Head of caudate nucleus (tissue), 42 donors: ENCODE measurements around the gene GLE1.

Source experiments
- DNase-seq, 42 donors: peaks; one replicate each; pipeline versions ENCODE4 v3.0.0 to v3.0.0-alpha.2; 2020 to 2021; ENCODE audit warnings: mixed read lengths in 7 of 42
- intact Hi-C: fragments of 100-400 bp; cut with DNase I; formaldehyde crosslinking; loops from one replicate; pipeline ENCODE4 v1.15.0; 2022

The GLE1 gene

GRCh38 chr9:128504485-128505413 lies at the start of gene GLE1:
GLE1 (plus strand) TSS chr9:128504719; CDS start chr9:128504806, 87 bp downstream.
- peak; percentile 87 to 99 (median 96) for DNase-seq
- intact Hi-C loops = loop anchor here (2.0 kb wide), 1 partner anchor 48 kb away; the partner anchor contains the start of gene SPTAN1

- no peak for DNase-seq
- intact Hi-C loops = loop anchor here (10.0 kb wide), 1 partner anchor 90 kb away; no protein-coding TSS in a partner anchor
These were observed 49.5 kb upstream of the GLE1 start for GRCh38 chr9:128454991-128455390.

GRCh38 chr9:128455849-128456612 lies 48.5 kb upstream of the GLE1 start, which contains the start of gene ODF2:
ODF2 (plus strand) TSS chr9:128456006; CDS start chr9:128456092, 86 bp downstream.
- DNase-seq = peak; percentile 97 to 100 (median 99)
- intact Hi-C loops = loop anchor here (10.0 kb wide), 1 partner anchor 89 kb away; no protein-coding TSS in a partner anchor

GRCh38 chr9:128456613-128457061 lies 47.9 kb upstream of the GLE1 start:
- peak; percentile 28 to 86 (median 72) for DNase-seq
- intact Hi-C loops = loop anchor here (10.0 kb wide), 1 partner anchor 88 kb away; no protein-coding TSS in a partner anchor

- intact Hi-C loops = loop anchor here (10.0 kb wide), 1 partner anchor 88 kb away; no protein-coding TSS in a partner anchor
- no peak for DNase-seq
These were observed 47.3 kb upstream of the GLE1 start for GRCh38 chr9:128457207-128457606.

GRCh38 chr9:128459011-128459410 lies 45.5 kb upstream of the GLE1 start:
- DNase-seq = no peak
- intact Hi-C loops = loop anchor here (10.0 kb wide), 1 partner anchor 86 kb away; no protein-coding TSS in a partner anchor

- DNase-seq = no peak
These were observed 35.4 kb upstream of the GLE1 start for GRCh38 chr9:128469070-128469469.

GRCh38 chr9:128470560-128470959 lies 34.0 kb upstream of the GLE1 start:
- DNase-seq = peak in 23 of 42 donors; percentile 7 to 58 (median 23)
- intact Hi-C loops = no loop called here

More at GRCh38 chr9:128469070-128469469, 35.4 kb upstream of the GLE1 start:
- intact Hi-C loops = no loop called here

- no peak for DNase-seq
- intact Hi-C loops = no loop called here
These were observed 31.4 kb upstream of the GLE1 start for GRCh38 chr9:128473104-128473503.

DNA sequence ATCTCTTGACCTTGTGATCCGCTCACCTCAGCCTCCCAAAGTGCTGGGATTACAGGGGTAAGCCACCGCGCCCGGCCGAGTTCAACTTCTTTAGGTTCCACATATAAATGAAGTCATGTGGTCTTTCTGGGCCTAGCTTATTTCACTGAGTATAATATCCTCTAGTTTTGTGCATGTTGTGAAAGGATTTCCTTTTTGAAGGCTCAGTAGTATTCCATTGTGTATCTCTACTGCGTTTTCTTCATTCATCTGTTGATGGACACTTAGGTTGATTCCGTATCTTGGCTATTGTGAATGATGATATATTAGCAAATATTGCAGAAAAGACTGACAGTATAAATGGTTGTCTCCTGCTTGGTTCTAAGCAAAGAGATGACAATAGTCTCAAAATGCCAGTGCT lies 28.7 kb upstream of the GLE1 start:
- intact Hi-C loops = no loop called here

DNA sequence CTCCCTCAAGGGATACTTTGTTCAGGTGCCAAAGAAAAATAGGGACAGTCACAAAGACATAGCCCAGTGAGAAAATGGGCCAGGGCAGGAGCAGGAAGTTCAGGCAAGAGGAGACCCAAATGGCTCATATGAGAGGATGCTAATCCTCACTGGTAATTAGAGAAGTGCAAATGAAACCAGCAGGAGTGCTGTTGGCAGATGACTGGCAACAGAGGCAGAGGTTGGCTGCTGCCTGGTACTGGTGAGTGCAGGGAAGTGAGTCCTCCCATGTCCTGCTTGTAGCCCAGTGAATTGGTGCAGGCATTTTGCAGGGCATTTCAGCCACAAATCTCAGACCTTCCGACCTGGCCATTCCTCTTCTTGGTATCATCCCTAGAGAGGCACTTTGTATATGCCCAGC lies 25.3 kb upstream of the GLE1 start:
- intact Hi-C loops = no loop called here
- no peak for DNase-seq

More for the DNA sequence above, 28.7 kb upstream of the GLE1 start:
- no peak for DNase-seq

DNA sequence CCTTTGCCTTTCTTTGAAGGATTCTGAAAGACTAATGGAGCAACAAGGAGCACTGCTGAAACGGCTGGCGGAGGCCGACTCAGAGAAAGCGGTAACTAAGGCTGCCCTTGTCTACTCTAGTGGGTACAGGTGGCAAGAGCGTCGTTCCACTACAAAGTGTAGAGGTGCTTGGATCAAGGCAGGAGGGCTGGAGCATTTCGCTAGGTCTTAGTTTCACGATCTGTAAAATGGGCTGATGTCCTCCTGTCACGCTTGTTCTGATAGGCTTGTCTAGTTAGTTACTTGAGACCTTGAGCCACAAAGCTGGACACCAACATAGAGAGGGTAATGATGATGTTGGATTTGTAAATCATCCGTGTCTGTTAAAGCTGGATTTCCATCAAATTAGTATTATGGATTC lies 23.0 kb upstream of the GLE1 start:
- DNase-seq = no peak
- intact Hi-C loops = no loop called here

GRCh38 chr9:128482186-128482585 lies 22.3 kb upstream of the GLE1 start:
- DNase-seq = no peak
- intact Hi-C loops = no loop called here

DNA sequence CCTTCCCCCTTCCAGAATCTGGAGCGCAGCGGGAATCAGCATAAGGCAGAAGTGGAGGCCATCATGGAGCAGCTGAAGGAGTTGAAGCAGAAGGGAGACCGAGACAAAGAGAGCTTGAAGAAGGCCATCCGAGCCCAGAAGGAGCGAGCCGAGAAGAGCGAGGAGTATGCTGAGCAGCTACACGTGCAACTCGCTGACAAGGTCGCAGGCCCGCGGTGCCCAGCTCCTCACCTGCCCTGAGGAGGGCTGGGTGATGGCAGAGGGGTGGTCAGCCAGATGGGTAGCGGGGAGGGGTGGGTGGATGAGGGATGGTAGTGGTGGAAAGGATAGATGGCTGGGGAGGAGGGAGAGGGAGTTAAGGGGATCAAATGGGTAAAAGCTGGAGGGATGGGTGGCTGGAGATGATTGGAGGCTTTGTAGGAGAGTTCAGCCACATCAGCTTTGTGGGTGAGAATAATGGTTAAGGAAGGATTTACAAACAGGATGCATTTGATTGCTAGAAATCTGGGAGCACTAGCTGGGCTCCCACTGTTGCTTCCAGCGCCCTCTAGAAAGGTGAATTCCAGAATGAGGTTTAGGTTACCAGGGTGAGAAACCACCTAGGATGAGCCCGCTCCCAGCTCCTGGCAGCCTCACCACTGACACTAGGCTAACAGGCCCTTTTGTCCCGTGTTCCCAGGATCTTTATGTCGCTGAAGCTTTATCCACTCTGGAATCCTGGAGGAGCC lies 19.7 kb upstream of the GLE1 start:
- DNase-seq = no peak
- intact Hi-C loops = no loop called here

DNA sequence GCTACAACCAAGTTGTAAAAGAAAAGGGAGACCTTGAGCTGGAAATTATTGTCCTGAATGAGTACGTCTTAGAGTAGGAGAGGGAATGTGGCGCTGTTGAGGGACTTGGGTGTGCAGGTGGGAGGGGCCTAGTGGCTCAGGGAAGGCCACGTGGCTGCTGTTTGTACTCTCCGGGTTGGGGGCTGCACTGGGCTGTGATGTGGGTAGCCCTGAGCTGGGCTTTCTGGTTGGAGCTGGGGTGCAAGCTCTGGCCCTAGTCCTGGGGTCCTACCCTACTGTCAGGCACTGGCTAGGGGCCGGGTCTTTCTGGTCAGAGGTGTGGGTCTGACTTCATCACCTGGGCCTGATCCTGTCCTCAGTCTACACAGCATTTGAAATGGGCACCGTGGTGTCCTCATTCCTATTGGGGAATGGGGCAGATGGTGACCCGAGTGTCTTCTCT lies 19.1 kb upstream of the GLE1 start:
- DNase-seq = no peak
- intact Hi-C loops = no loop called here

- intact Hi-C loops = no loop called here
- DNase-seq = no peak
These were observed 18.3 kb upstream of the GLE1 start for GRCh38 chr9:128486201-128486600.

DNA sequence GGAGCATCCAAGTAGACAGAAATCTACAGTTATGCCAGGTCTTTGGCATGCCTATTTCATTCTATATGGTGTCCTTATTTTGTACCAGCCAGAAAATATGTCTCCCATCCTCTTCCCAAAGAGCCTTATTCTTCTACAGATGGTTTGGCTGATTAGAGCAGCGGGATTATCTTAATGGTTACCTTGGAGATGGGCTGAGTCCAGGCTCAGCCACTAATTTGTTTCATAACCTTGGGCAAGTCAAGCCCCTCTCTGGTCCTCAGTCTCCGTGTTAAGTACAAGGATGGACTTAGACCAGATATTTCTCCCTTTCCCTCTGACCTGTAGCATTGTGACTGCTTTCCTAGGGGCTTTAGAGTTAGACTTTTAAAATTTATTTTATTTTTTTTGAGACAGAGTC lies 11.1 kb upstream of the GLE1 start:
- DNase-seq = no peak
- intact Hi-C loops = no loop called here

GRCh38 chr9:128494108-128494745 lies 10.3 kb upstream of the GLE1 start:
- peak in 22 of 42 donors; percentile 15 to 65 (median 30) for DNase-seq
- intact Hi-C loops = no loop called here
